Measurements from ENCODE around the gene F8.
"Not testable (repeated sequence)": the region's sequence is repeated elsewhere in the genome, so short reads cannot be mapped to it uniquely, and the experiment has no call there.

F8 gene

DNA sequence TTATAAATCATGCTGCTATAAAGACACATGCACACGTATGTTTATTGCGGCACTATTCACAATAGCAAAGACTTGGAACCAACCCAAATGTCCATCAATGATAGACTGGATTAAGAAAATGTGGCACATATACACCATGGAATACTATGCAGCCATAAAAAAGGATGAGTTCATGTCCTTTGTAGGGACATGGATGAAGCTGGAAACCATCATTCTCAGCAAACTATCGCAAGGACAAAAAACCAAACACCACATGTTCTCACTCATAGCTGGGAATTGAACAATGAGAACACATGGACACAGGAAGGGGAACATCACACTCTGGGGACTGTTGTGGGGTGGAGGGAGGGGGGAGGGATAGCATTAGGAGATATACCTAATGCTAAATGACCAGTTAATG is 196.9 kb downstream of the F8 start:
- H3K27ac ChIP-seq (ENCODE audit: low read depth, low read length); H3K9me3 ChIP-seq (ENCODE audit: insufficient read depth, low read depth, low read length); H3K36me3 ChIP-seq (ENCODE audit: insufficient read depth, low read length); H3K4me3 ChIP-seq (ENCODE audit: low read length); H3K27me3 ChIP-seq (ENCODE audit: insufficient read depth, low read length); H3K9ac ChIP-seq (ENCODE audit: low read depth, low read length): not testable (repeated sequence)
- no CpG with 5 or more reads among the region's 3 CpGs for WGBS
- H3K4me1 ChIP-seq (ENCODE audit: insufficient read depth, low read length) = peaks cover 17% of the 10 kb centered on the region

DNA sequence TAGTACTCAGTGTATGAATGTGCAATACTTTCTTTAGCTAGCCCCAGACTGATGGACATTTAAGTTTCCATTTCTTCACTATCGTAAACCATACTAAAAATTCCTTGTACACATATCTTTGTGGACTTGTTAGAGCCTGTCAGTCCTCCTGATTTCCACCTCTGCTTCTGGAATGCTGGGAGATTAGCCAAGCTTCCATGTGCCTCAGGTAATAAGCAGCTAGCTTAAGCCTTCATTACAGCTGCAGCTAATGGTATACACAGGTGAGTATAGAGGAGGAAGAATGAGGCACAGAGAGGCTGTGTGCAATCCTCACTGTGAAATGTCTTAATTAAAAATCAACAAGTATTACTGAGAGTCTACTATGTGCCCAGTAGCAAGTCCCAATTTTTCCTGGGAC is 197.9 kb downstream of the F8 start:
- Histone ChIP-seq H3K9ac (ENCODE audit: low read depth, low read length) (no peak overlapping the region), H3K27ac (ENCODE audit: low read depth, low read length) (no peak overlapping the region), H3K4me3 (ENCODE audit: low read length) (no peak overlapping the region), H3K9me3 (ENCODE audit: insufficient read depth, low read depth, low read length) (no peaks in the 10 kb centered on the region), H3K27me3 (ENCODE audit: insufficient read depth, low read length) (no peaks in the 10 kb centered on the region), H3K36me3 (ENCODE audit: insufficient read depth, low read length) (no peaks in the 10 kb centered on the region), H3K4me1 (ENCODE audit: insufficient read depth, low read length) (peaks cover 24% of the 10 kb centered on the region)
- 88% methylated on average over 1 of the region's 1 CpG for WGBS

DNA sequence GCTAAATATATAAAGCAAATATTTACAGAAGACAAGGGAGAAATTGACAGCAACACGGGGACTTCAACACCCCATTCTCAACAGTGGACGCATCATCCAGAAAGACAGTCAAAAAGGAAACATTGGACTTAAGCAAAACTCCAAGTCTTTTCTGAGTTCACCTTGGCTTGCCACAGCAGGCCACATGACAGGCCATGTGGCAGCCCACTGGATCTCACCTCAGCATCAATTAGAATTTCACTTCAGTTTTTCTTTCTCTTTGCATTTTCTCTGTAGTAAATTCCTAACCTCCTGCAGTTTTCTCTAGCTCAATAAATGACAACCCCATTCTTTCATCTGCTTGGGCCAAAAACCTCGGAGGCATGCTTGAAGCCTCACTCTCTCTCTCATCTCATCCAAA is 200.5 kb downstream of the F8 start:
- peak overlapping the region; percentile 79; the same call in 1 of the 2 replicates for H3K27ac ChIP-seq (ENCODE audit: low read depth, low read length)
- WGBS = 53% methylated on average over 3 of the region's 3 CpGs
- no peaks in the 10 kb centered on the region for H3K36me3 ChIP-seq (ENCODE audit: insufficient read depth, low read length)
- H3K4me3 ChIP-seq (ENCODE audit: low read length) = no peak overlapping the region
- no peaks in the 10 kb centered on the region for H3K27me3 ChIP-seq (ENCODE audit: insufficient read depth, low read length)
- H3K4me1 ChIP-seq (ENCODE audit: insufficient read depth, low read length) = peaks cover 27% of the 10 kb centered on the region
- H3K9me3 ChIP-seq (ENCODE audit: insufficient read depth, low read depth, low read length) = no peaks in the 10 kb centered on the region
- peak overlapping the region; percentile 45; the same call in 1 of the 2 replicates for H3K9ac ChIP-seq (ENCODE audit: low read depth, low read length)

DNA sequence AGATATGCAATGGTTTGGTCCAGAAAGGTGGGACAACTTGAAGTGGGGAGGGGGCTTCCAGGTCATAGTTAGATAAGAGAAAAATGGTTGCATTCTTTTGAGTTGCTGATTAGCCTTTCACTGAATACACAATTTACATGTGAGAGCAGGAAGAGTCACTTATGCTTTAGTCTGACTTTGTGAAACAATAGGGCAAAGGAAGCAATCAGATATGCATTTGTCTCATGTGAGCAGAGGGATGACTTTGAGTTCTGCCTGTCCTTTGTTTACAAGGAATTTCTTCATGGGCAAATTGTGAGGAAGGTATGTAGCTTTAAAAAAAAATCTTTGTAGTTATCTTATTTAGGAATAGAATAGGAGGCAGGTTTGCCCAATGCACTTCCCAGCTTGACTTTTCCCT is 201.0 kb downstream of the F8 start:
- H3K4me1 ChIP-seq (ENCODE audit: insufficient read depth, low read length) = peaks cover 27% of the 10 kb centered on the region
- peak overlapping the region; percentile 79; the same call in 1 of the 2 replicates for H3K27ac ChIP-seq (ENCODE audit: low read depth, low read length)
- no peaks in the 10 kb centered on the region for H3K36me3 ChIP-seq (ENCODE audit: insufficient read depth, low read length)
- no peak overlapping the region for H3K4me3 ChIP-seq (ENCODE audit: low read length)
- no peaks in the 10 kb centered on the region for H3K27me3 ChIP-seq (ENCODE audit: insufficient read depth, low read length)
- H3K9me3 ChIP-seq (ENCODE audit: insufficient read depth, low read depth, low read length) = no peaks in the 10 kb centered on the region
- H3K9ac ChIP-seq (ENCODE audit: low read depth, low read length) = no peak overlapping the region

DNA sequence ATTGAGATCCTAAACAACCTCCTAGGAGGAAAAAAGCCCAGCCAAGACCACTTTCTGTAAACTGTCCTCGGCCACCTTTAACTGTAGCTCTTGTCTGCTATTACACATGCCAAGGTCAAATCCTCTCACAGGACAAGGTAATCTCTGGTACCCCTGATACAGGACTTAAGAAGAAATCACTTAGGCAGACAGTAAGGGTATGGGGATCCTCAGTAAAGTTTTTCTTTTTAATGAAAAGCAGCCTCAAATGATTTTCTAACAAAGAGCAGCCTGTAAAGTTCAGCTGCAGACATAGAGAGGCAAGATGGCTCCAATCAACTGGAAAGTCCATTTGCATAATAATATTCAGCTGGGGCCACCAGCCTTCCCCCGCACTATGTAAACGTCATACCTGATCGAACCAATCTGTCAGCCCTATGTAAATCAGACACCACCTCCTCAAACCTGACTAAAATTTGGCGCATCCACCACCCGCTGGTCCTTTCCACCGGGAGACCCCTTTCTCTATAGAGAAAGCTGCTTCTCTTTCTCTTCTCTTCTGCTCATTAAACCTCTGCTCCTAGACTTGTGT is 202.7 kb downstream of the F8 start:
- Histone ChIP-seq H3K4me1 (ENCODE audit: insufficient read depth, low read length) (peaks cover 27% of the 10 kb centered on the region), H3K27me3 (ENCODE audit: insufficient read depth, low read length) (no peaks in the 10 kb centered on the region), H3K9me3 (ENCODE audit: insufficient read depth, low read depth, low read length) (no peaks in the 10 kb centered on the region), H3K9ac (ENCODE audit: low read depth, low read length) (peak overlapping the region; percentile 40; the same call in 1 of the 2 replicates), H3K4me3 (ENCODE audit: low read length) (no peak overlapping the region), H3K36me3 (ENCODE audit: insufficient read depth, low read length) (no peaks in the 10 kb centered on the region), H3K27ac (ENCODE audit: low read depth, low read length) (peak overlapping the region; percentile 80; the same call in 1 of the 2 replicates)
- WGBS = 68% methylated on average over 7 of the region's 7 CpGs

DNA sequence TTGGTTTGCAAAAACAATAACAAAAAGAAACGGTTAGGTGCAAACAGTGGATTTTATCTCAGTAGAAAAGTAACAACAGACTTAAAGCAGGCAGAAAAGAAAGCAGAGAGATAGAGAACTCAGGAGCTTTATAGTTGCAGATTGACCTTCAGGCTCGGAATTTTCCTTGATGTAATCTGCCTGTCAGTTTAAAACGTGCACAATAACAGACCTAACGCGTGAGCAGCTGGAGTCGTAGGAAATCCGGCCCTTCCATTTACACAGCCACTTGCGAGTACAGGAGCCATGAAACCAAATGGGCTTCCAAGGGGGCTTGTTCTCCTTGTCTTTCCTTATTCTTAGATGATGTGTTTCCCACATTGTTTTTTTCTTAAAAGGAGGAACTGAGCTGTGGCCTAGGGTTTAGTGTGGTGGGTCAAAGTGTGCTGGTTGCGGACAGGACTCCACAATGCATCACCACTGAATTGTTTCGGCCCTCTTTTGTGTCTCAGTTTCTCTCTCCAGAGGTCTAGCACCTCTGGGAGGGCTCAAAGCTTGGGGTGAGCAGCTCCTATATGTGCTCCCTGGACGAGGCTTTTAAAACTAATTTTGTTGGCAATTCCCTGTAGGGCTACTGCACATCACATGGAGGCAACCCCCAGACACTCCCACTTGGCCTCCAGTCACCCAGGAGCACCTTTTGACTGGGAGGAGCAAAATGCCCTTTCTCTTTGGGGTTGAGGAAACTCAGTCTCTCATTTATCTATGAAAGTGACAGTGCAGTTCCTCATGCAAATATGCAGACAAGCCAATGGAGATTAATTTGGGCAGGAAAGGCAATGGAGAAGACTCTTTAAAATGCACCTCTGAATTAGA is 203.4 kb downstream of the F8 start:
- H3K4me1 ChIP-seq (ENCODE audit: insufficient read depth, low read length) = peaks cover 27% of the 10 kb centered on the region
- no peaks in the 10 kb centered on the region for H3K27me3 ChIP-seq (ENCODE audit: insufficient read depth, low read length)
- 0 out of 2 replicates have a peak overlapping the region, but pooled peaks have one; percentile 7 for H3K9ac ChIP-seq (ENCODE audit: low read depth, low read length)
- WGBS = 87% methylated on average over 11 of the region's 11 CpGs
- H3K36me3 ChIP-seq (ENCODE audit: insufficient read depth, low read length) = no peaks in the 10 kb centered on the region
- H3K4me3 ChIP-seq (ENCODE audit: low read length) = no peak overlapping the region
- H3K9me3 ChIP-seq (ENCODE audit: insufficient read depth, low read depth, low read length) = no peaks in the 10 kb centered on the region
- H3K27ac ChIP-seq (ENCODE audit: low read depth, low read length) = peak overlapping the region; percentile 80; the same call in 1 of the 2 replicates

DNA sequence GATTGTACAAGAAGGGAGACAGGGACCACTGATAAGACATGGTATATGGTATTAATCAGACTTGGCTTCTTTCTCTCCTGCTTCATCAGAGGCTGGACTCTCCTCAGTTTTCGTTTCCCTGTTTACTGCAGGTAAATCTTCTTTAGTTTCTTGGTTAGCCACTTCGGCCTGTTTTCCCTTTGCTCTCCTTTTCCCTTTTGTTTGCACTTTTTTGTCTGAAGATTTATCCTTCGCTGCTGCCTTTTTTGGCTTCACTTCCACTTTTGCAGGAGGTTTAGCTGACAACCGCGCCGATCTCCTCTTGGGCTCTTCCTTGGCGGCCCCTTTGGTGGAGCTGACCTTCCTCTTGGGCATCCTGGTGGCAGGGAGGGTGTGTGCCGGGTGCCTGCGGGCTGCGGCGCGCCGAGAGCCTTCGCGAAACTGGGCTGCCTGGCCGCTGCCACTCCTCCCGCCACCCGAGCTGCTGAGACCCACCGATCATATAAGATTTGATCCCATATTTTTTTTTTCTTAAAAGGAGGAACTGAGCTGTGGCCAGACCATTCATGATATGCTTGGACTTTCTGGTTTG is 205.4 kb downstream of the F8 start:
- H3K9me3 ChIP-seq (ENCODE audit: insufficient read depth, low read depth, low read length); H3K36me3 ChIP-seq (ENCODE audit: insufficient read depth, low read length); H3K27me3 ChIP-seq (ENCODE audit: insufficient read depth, low read length); H3K9ac ChIP-seq (ENCODE audit: low read depth, low read length); H3K27ac ChIP-seq (ENCODE audit: low read depth, low read length); H3K4me3 ChIP-seq (ENCODE audit: low read length): not testable (repeated sequence)
- 98% methylated on average over 19 of the region's 19 CpGs for WGBS
- peaks cover 26% of the 10 kb centered on the region; the same call in 1 of the 2 replicates for H3K4me1 ChIP-seq (ENCODE audit: insufficient read depth, low read length)

DNA sequence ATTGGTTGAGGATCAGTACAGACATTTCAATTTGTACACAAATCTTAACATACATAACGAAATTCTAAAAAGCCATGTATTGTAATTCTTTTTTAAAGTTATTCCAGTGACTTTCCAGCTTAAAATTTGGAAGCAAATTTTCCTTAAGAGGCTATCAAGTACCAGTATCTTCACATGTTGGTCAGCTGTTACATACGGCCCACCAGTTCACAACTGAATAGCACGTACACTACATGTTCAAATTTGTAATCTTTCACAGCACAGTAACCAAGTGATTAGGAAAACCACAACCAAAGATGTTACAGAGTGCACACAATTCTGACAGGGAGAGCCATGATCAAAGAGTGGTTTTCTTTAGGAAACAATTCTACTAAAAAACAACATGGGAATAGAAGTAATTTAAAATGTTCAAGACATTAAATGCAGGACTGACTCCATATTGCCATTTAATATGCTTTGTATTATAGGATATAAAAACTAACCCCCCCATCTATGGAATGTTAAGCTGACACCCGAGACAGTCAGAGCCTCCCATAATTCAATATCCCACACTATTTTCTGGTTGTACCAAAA is 206.1 kb downstream of the F8 start:
- H3K9me3 ChIP-seq (ENCODE audit: insufficient read depth, low read depth, low read length); H3K4me3 ChIP-seq (ENCODE audit: low read length); H3K27ac ChIP-seq (ENCODE audit: low read depth, low read length); H3K27me3 ChIP-seq (ENCODE audit: insufficient read depth, low read length); H3K36me3 ChIP-seq (ENCODE audit: insufficient read depth, low read length); H3K9ac ChIP-seq (ENCODE audit: low read depth, low read length): not testable (repeated sequence)
- peaks cover 21% of the 10 kb centered on the region; the same call in 1 of the 2 replicates for H3K4me1 ChIP-seq (ENCODE audit: insufficient read depth, low read length)
- WGBS = 98% methylated on average over 2 of the region's 4 CpGs

DNA sequence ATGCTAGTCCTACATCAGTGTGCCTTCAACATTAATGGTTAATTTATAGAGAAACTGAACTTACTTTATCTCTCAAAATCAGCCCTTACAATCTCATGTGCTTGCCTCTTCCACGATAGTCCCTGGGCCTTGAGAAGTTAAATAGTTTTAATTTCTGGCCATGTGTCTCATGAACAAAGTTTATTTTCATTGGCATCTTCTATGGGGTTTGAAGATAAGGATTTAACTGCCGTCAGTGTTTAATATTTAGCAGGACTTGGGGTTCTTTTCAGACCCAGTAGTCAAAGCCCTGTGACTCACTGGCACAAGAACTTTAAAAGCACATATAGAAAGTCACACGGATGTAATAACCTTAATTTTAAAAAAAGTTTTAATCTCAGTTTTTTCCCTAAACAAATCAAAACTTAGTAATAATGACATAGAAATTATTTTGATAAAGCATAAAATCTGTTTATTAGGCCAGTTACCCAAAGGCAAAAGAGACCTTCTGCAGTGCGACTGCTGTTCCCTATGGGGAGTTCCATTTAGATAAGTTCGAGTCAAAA is 207.2 kb downstream of the F8 start:
- Histone ChIP-seq H3K9ac (ENCODE audit: low read depth, low read length) (no peak overlapping the region), H3K9me3 (ENCODE audit: insufficient read depth, low read depth, low read length) (no peaks in the 10 kb centered on the region), H3K4me1 (ENCODE audit: insufficient read depth, low read length) (peaks cover 11% of the 10 kb centered on the region; the same call in 1 of the 2 replicates), H3K4me3 (ENCODE audit: low read length) (no peak overlapping the region), H3K27ac (ENCODE audit: low read depth, low read length) (no peak overlapping the region), H3K27me3 (ENCODE audit: insufficient read depth, low read length) (no peaks in the 10 kb centered on the region), H3K36me3 (ENCODE audit: insufficient read depth, low read length) (no peaks in the 10 kb centered on the region)
- 100% methylated on average over 4 of the region's 5 CpGs for WGBS

DNA sequence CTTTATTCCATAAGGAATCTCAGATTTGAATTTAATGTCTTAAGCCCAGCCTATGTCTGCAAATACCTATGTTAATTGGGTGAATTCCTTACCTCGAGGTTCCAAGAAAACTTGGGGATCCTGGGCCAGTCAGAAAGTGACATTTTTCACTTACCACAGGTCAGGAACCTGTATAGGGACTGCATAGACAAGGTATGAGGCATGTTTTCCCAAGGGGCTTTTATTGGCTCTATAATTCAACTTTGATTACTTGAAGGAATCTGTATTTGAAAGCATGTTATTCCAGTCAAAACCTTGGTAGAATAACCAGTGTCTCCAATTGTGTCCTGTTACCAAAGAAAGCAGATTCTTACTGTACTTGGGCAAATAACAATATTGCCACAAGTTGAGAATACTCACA is 208.7 kb downstream of the F8 start:
- H3K4me3 ChIP-seq (ENCODE audit: low read length) = no peak overlapping the region
- H3K4me1 ChIP-seq (ENCODE audit: insufficient read depth, low read length) = peaks cover 4% of the 10 kb centered on the region; the same call in 1 of the 2 replicates
- 33% methylated on average over 1 of the region's 1 CpG for WGBS
- H3K9ac ChIP-seq (ENCODE audit: low read depth, low read length) = no peak overlapping the region
- H3K27ac ChIP-seq (ENCODE audit: low read depth, low read length) = no peak overlapping the region
- H3K27me3 ChIP-seq (ENCODE audit: insufficient read depth, low read length) = no peaks in the 10 kb centered on the region
- H3K36me3 ChIP-seq (ENCODE audit: insufficient read depth, low read length) = no peaks in the 10 kb centered on the region
- H3K9me3 ChIP-seq (ENCODE audit: insufficient read depth, low read depth, low read length) = no peaks in the 10 kb centered on the region
